ENCODE data around the gene TRMT1.

The TRMT1 gene

DNA sequence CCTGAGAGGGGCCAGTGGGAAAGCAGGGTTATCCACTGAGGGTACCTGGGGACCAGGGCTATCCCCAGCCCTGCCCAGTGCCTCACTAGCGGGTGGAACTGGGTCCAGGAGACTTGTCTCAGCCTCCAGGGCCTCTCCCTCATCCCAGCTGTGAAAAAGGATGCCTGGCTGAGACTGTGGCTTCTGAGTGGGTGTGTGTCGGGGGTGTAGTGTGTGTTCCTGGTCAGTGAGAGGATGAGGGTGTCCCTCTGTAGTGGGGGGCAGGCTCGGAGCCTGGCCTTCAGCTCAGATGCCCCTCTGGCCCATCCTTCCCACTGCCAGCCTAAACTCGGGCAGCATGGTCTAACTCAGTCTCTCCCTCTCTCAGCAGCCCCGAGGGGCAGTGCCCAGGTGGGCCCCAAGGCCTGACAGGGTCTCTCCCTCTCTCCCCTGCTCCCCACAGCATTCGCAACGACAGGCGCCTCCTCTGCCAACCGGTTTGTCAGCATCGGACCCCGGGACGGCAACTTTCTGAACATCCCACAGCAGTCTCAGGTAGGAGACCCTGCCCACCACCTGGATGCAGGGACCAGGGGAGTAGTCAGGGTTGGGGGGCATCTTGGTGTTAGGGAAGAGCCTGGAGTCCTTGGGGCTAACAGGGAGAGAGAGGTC lies 26.6 kb downstream of the TRMT1 start:
- no peak for DNase-seq

DNA sequence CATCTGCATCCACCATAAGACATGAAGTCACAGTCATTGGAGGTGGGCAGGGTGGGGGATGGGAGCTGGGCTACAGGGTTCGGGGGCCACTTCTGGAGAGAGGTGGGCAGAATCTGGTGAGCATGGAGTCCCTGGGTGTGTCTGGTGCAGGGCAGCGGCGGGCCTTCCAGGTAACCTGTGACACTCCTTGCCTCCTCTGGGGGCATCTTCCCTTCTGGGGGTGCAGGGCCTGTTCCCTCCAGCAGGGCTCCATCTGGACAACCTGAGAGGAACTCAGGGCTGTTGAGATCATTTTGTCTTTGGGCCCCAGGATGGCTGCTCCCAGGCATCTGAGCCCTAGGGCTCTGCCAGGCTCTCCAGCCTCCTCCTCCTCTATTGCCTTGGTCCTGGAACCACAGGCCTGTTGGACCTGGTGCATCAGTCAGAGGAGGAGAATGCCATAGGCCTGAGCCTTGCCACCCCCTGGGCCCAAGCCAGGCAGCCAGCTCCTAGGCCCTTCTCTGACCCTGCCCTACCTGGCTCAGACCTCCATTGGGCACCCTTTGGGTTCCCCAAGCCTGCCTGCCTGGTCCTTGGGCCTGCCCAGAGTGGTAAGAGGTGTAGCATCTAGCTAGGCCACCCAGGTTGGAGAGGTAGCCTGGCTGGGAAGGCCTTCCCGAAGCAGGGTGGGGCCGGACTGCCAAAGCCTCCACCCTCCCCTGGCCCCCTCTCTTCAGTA lies 27.2 kb downstream of the TRMT1 start:
- DNase-seq: no peak

DNA sequence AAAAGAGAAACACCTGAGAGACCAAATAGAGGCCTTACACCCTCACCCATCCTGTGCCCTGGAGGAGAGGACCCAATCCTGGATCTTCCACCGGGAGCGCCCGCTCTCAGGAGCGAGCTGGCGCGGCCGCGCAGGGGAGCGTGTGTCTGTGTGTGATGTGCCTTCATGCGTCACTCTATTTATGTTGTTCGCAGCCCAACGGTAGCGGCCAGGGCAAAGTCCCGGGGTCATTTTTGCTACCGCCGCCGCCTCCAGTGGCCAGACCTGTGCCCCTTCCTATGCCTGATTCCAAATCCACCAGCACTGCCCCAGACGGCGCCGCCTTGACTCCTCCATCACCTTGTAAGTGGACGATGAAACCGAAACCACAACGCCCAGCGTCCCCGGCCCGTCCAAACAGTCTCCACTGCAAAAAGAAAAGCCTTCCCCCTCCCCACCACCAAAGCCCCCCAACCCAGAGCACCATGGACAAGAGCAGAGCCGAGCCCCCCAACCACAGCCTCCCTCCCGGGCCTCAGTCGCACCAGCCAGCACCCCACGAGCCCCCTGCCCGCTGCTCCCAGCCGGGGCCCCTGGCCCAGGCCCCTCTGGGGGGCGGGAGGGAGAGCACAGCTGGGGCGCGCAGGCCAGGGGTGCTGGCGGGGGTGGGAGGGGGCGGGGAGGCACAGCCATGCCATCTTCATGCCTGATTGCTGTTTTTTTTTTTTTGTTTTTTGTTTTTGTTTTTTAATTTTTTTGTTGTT lies 28.6 kb downstream of the TRMT1 start:
- no peak for DNase-seq

DNA sequence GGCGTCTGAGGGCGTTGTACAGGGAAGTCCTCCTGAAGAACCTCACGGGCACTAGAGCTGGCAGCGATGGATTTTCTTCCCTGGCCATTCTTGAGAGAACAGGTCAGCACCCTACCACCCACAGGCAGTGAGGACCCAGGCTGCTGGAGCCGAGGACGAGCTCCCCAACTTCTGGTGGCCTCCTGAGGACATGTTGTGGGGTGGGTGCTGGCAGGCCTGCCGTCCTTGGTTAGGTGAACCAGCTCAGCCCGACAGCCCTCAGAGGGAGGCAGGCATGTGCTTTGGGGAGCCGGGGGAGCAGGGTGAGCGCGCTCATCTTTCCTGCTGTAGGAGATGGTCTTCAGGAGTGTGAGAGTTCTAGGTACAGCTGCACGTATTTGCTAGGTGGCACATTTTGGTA lies 29.2 kb downstream of the TRMT1 start:
- DNase-seq: no peak

DNA sequence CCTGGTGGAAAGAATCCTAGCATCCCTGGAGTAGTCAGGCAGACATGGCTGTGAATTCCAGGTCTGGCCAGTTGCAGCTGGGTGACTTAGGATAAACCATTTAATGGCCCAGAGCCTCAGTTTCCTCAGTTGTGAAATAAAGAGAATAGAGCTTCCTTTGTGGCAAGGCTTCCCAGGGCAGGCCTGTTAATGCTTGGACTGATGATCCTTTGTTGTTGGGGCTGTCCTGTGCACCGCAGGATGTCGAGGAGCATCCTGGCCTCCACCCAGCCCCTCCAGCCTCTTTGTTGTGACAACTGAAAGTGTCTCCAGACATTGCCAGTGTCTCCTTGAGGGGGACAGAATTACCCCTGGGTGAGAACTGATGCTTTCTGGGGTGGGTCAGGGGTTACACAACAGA lies 30.2 kb downstream of the TRMT1 start:
- no peak for DNase-seq

DNA sequence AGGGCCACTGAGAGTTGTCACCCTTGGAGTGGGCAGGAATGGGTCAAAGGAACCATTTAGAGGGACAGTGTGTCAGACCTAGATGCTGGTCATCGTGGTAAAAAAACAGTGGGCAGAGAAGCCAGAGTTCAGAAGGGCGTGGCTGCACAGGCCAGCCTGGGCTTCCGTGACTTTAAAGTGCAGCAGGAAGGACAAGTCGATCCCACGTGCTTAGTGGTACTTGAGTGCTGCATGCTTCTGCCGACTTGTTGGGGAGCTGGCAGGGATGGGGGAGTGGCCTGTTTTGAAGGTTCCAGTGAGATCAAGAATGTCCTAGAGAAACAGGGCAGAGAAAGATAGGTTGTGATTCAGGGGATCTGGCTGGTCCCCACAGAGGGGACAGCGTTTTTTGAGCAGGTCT lies 30.9 kb downstream of the TRMT1 start:
- DNase-seq: no peak

DNA sequence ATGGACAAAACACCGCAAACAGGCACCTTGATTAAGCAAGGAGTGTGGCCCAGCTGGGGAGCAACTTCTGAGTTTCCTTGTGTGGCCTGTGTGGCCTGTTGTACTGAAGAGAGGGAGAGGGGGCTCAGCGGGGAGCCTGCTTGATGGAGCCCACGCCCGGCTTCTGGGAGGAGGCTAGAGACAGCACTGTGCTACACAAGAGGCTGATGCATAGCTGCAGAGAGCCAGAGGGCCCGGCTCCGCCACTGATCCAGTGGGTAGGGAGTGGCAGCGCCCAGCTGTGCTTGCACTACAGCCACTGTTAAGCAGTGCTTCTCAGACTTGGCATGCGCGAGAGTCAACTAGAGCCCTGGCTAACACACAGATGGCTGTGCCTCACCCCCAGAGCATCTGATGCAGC lies 32.9 kb downstream of the TRMT1 start:
- no peak for DNase-seq

DNA sequence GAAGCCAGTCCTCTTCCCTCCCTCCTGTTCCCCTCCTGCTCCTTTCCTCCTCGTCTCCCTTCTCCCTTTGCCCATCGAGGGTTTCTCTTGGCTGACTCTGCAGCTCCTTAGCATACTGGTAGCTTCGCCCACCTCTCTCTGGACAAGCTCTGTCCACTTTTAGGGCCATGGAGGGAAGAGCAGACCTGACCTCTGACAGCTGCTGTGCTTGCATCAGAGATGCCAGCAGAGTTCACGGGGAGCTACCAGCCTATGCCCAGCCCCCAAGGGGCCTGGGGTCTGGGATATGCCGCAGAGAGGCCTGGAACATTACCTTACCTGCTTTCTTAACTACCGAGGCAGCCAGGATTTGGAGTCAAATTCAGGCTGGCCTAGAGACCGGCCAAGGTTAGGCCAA lies 33.5 kb downstream of the TRMT1 start:
- no peak for DNase-seq

DNA sequence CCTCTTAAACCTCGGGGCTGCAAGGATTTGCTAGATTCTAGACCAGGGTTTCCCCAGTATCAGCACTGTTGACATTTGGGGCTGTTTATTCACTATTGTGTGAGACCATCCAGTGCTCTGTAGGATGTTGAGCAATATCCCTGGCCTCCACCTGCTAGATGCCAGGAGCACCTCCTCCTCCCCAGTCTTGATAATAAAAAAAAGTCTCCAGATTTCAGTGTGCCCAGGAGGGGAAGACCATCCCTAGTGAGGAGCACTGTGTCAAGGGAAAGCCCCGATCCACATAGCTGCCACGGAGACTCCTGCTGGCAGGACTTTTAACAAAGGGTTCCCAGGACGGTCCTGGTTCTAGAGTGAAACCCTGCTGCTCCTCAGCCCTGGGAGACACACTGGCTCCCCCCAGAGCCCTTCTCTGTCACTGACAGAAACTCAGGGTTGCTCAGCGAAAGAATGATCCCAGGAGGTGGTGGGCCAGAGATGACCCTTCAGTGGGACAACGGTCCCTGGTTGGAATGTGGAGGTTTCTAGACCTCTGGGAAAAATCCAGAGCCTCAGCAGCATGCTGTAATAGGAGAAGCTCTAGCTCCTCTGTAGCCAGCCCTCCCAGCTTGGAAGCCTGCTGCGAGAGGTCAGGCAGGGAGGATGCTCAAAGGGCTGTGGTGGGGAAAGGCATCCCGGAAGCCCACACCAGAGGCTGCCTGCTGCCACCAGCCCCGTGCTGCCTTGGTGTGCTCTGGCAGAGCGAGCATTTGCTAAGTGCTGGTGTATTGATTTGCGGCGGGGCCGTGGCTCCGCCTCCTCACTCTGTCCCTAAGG lies 34.1 kb downstream of the TRMT1 start:
- no peak for DNase-seq

DNA sequence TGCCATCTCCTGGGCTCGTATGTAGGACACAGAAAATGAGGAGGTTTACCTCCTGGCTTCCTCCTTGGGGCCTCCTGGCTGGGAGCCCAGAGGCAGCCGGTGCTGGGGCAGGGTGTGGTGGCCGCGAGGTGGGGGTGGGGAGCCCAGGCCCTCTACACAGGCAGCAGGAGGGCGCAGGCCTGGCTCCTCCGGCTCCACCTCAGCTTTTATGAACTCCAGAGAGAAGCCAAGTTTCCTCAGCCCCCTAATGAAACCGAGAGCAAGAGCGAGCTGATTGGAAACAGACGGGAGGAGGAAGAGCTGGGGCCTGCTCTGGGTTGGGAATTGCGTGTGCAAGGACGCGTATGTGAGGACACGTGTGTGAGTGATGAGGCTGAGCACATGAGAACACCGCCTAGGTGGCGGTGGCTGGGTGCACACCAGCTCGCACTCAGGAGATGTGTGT lies 37.0 kb downstream of the TRMT1 start:
- DNase-seq: no peak

DNA sequence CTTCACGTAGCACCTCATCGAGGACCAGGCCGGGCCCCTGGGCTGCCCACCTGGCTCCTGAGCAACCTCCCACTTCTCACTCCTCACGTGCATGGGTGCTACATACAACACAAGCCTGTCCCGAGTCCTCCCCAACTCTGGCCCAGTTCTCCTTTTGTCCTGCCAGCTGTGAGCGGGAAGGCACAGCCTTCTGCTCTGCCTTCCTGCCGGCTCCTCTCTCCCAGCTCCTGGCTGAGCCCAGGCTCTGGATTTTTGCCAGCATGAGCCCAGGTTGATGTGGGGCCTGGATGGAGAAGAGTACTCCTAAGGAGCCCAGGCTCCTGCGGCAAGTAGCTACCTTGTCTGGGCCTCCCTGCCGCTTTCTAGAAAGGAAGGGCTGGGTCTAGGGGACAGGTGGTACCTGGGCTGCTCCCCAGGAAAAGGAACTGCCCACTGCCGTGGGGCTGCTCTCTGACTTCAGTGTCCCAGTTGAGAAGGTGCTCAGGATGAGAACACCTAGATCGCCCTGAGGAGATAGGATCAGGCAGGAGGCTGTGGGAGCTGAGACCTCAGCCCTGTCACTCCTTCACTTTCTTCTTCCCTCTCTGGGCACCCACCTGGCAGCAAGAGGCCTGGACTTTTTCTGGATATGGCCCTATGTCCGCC lies 37.5 kb downstream of the TRMT1 start:
- DNase-seq: no peak

DNA sequence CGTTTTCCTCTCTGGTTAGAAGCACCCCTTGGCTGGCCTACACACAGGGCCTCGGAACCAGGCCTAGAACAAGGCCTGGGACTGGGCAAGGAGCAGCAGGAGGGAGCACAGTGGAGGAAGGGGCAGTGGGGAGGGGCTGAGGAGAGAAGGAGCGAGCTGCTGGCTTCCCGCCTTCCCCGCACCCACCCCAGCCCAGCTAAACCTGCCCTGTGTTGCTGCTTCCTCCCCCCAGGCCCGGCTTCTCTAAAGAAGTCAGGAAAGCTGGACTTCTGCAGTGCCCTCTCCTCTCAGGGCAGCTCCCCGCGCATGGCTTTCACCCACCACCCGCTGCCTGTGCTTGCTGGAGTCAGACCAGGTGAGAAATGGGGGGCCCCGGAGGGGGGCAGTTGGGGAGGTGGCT lies 38.2 kb downstream of the TRMT1 start:
- DNase-seq: no peak

DNA sequence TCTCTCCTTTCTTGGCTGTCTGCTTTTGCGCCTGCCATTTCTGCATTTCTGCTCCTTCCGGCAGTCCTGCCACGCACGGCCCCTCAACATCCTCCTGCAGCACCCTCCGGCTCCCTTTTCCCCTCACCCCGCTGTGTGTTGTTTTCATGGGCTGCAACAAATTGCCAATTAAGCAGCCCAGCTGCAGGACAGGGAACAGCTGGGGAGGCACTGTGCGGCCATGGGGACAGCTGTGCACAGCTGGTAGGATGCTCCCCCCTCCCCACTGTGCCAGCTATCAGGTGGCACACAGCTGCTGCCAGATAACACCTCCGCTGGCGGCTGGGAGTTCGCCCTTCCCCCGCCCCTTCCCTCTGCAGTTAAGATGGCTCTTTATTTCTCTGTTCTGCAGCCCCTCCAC lies 39.3 kb downstream of the TRMT1 start:
- no peak for DNase-seq

DNA sequence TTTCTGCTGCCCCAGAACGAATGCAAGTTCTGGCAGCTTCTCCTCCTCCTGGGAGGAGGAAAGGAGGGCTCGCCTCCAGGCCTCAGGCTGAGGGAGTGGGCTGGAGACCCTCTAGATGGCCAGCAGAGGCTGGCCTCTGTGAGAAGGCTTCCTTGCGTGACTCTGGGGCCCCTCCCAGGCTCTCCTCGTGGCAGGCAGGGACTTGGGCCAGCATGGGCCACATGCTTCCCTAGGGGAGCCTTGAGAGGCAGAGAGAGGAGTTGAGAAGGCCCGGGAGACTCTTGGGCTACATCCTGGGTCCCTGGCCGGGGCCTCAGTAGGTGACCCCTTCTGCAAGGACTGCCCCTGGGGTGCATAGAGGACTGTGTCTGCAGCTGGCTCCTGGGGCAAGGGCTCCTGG lies 39.8 kb downstream of the TRMT1 start:
- DNase-seq: no peak

DNA sequence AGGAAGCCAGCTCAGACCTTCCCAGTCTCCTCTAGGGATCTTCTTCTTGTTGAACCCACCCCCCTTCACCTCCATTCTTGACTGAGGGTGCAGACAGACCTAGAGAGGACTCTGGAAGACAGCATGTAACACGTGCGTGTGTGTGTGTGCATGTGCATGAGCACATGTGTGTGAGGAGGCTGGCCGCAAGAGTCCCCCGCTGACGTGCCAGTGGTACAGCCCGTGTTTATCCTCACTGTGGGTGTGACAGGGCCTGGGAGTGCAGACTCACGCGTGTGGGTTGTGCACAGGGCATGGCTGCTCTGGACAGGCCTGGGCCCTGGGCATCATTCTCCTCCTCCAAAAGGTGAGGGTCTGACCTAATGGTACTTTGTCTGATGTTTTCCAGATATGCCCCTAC lies 40.2 kb downstream of the TRMT1 start:
- no peak for DNase-seq

DNA sequence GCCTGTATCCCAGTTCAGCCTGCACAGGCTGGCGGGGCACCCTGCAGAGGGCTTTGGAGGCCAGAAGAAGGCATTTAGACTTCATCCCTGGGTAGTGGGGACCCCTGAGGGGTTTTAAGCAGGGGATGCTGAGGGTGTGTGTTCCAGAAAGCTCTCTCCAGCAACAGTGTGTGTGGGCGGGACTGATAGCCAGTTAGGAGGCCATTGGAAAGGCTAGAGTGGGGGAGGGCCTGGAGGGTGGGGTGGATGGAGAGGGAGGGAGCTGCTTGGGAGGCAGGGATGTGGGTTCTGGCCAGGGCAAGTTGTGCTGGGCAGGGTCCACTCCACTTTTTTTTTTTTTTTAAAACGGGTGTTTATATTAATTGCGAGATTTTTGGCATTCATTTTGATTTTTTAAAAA lies 42.2 kb downstream of the TRMT1 start:
- DNase-seq: no peak

DNA sequence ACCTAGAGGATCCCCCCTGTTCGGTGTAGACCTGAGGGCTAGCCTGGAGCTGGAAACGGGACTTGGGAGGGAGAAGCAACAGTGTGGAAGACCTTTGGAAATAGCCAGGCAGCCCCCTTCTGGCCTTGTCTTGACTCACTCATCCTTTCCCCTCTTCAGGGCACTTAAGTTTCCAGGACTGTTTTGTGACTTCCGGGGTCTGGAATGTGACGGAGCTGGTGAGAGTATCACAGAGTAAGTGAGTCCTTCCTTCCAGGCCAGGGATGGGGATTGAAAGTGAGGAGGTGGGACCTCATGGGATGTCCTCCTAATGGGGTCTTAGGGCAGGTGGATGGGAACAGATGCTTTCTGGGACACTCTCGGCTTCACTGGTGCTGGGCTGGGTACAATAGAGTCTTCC lies 43.3 kb downstream of the TRMT1 start:
- no peak for DNase-seq

DNA sequence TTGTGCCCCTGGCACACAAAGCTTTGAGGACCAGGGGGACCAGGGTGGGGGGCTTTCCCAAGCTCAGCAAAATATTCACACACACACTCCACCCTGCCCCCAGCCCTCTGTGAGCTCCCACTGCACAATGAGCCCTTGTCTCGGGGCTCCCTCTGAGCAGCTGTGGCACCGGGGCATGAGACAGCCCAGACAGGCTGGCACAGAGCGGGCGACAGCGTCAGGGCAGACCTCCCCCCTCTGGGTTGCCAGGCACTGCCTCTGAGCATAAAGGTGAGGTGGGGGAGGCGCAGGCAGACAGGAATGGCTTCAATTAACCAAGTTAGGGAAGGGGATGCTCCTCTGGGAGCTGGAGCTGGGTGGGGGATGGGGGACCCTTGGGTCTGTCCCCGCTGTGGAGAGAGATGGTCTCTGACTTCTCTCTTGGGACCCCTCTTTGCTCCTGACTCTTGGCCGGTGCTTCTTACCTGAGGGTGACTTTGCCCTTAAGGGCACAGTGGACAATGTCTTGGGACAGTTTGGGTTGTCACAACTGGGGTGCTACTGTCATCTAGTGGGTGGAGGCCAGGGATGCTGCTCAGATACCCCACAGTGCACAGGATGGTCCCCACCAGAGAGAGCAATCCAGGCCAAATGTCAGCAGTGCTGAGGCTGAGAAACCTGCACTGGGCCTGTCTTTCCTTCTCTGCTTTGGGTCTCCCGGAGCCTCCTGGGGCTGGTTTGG lies 44.2 kb downstream of the TRMT1 start:
- no peak for DNase-seq

DNA sequence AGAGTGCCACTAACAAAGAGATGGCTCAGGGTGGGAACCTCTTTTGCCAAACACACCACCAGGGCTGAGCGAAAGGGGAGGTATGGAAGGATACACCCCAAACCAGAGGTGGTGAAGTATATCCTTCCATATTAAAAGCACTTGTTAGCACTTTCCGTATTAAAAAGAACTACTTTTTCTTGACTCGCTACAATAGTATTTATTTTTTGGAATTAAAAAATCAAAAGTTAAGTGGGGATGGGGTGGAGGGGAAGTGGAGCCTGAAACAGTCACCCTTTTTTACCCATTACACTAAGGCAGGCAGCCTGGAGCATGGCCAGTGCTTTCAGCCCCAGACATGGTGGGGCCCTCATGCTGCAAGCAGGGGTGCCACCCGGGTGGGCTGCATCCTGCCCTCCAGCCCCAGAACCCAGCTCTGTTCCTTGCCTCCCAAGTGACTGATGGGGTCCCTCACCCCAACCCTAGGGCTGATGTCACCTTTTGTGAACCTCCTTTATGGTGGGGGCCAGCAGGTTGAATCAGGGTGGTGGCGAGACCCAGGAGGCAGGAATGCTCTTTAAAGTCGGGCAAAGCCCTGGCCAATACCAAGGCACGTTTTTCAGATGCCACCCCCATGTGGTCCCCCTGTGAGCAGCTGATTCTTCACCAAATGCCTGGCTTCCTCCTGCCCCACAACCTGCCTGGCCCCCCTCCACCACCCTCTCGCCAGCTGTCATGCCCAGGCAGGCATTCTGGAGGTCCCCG lies 44.9 kb downstream of the TRMT1 start:
- no peak for DNase-seq

DNA sequence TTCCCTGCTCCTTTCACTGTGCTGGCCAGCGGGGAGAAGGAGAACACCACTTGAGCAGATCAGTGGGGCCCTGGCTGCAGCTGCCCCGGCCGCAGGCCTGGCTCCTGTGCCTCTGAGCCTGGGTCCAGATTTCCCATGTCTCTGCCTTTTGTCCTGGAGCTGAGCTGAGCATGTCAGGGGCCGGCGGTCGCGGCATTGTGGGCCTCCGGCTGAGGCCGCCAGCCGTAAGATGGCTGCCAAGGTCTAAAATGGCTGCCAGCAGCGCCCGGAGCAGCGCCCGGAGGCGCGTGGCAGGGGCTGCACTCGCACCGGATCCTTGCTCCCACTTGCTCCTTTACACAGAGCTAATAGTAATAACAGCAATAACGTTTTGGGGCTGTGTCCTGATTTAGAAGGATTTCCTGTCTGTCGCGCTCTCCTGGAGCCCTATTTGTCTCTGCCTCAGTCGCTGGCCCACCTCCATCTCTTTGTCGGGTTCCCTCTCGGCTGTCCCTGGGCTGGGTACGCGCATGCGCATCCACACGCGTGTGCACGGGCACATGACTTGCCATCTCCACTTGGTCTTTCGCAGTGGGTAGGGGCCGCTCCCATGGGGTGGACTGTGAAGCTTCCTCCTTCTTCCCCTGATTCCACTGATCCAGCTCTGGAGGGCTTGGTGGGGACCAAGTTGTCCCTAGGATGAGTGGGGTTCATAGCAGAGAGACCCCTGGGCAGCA lies 46.0 kb downstream of the TRMT1 start:
- DNase-seq: no peak

All from activated CD4-positive, alpha-beta T cell treated with anti-CD3 and anti-CD28 coated beads for 1 hour (primary cell).